ENCODE measurements around the gene GATC.
"Not testable (repeated sequence)": the region's sequence is repeated elsewhere in the genome, so short reads cannot be mapped to it uniquely, and the experiment has no call there.

The GATC gene

DNA sequence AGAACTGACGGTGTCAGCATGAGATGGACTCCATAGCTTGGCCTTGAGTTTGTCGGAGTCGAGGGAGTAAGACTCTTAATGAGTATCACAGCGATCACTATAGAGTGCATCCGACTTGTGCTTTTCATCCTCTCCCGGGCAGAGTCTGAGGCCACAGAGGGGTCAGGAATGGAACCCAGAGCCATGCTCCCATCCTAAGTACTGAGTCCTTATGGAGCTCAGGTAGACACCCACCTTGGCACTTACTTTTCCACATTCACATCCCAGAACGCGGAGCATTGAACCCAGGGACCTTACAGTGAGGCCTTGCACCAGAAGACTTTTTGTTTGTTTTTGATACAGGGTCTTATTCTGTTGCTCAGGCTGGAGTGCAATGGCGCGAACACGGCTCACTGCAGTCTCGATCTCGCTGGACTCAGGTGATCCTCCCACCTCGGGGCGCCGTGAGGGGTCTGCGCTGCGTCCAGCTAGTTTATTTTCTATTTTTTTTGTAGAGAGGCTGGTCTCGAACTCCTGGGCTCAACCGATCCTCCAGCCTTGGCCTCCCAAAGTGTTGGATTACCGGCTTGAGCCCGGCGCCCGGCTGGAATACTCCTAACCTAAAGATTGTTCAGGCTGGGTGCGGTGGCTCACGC, 24.0 kb downstream of the GATC start:
- no peak for DNase-seq (ENCODE audit: low read depth)

GRCh38 chr12:120472521-120472920, 26.3 kb downstream of the GATC start:
- no peak for DNase-seq (ENCODE audit: low read depth)

GRCh38 chr12:120473807-120474615, 27.8 kb downstream of the GATC start:
- no peak for DNase-seq (ENCODE audit: low read depth)

- DNase-seq (ENCODE audit: low read depth): peak; percentile 58
Observed at GRCh38 chr12:120474616-120474960, 28.3 kb downstream of the GATC start.

- no peak for DNase-seq (ENCODE audit: low read depth)
Observed at GRCh38 chr12:120475643-120476042, 29.4 kb downstream of the GATC start.

GRCh38 chr12:120479458-120479857, 33.2 kb downstream of the GATC start:
- no peak for DNase-seq (ENCODE audit: low read depth)

GRCh38 chr12:120480211-120480610, 34.0 kb downstream of the GATC start:
- DNase-seq (ENCODE audit: low read depth): no peak

- DNase-seq (ENCODE audit: low read depth): no peak
Observed at GRCh38 chr12:120481022-120481767, 35.0 kb downstream of the GATC start.

- DNase-seq (ENCODE audit: low read depth): no peak
Observed at GRCh38 chr12:120483621-120484020, 37.4 kb downstream of the GATC start.

- DNase-seq (ENCODE audit: low read depth): no peak
Observed at GRCh38 chr12:120485961-120486881, 40.0 kb downstream of the GATC start.

GRCh38 chr12:120487552-120487951, 41.3 kb downstream of the GATC start:
- not testable (repeated sequence) for DNase-seq (ENCODE audit: low read depth)

- no peak for DNase-seq (ENCODE audit: low read depth)
Observed at GRCh38 chr12:120488057-120488640, 41.9 kb downstream of the GATC start.

DNA sequence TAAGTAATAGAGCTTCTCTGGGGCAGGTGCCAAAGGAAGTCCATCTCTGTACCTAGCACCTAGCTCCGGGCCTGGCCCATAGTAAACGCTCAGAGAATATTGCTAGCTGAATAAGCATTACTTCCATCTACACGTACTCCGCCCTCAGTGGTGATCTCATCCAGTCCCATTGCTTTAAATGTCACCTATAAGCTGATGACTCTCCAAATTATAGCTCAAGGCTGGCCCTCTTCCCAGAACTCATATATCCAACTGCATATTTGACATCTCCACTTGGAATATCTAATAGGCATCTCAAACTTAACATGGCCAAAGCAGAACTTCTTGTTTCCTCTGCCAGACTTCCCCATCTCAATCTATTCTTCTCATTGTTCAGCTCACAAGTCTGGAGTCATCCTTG, 42.8 kb downstream of the GATC start:
- DNase-seq (ENCODE audit: low read depth): no peak

DNA sequence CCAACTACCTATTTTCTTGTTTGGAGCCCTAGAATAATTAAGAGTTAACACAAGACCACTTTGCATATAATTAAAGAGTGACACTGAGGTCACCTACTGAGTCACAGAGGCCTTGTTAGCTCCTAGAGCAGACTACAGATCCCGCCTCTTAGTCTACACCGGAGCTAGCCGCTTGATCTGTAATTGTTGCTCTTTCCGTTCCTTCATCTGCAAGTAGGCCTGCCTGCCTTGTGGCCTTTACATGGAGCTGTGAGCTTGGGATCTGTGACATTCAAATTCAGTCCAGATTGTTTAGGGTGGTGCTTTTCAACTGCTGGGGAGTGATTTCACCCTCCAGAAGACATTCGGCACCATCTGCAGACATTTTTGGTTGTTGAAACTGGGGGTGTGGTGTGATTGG, 44.1 kb downstream of the GATC start:
- DNase-seq (ENCODE audit: low read depth): no peak

DNA sequence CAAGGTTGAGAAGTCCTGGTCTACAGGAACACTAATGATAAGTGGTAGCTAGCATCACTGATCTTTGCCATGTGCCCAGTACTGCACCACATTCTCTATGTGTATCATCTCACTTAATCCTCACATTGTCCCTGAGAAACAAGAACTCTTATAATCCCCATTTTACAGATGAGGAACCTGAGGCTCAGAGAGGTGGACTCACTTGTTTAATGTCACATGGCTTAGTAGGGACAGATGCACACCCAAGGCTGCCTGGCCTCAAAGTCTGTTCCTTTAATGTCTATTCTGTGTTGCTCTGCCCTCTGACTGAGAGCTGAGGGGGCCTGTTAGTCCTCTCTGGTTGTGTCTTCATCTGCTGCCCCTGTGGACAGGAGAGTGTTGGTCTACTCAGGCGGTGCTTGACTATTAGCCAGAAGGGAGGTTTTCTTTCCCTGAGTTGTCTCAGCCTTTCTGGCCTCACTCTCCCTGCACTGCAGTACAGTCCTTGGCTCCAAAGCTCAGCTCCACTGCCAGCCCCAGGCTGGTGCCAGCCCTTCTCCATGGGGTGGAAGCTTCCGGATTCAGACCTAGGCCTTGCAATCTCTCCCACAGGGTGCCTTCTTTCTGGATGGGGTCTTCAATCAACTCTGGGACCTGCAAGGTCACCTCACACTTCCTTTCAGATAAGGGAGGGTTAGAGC, 44.7 kb downstream of the GATC start:
- no peak for DNase-seq (ENCODE audit: low read depth)

DNA sequence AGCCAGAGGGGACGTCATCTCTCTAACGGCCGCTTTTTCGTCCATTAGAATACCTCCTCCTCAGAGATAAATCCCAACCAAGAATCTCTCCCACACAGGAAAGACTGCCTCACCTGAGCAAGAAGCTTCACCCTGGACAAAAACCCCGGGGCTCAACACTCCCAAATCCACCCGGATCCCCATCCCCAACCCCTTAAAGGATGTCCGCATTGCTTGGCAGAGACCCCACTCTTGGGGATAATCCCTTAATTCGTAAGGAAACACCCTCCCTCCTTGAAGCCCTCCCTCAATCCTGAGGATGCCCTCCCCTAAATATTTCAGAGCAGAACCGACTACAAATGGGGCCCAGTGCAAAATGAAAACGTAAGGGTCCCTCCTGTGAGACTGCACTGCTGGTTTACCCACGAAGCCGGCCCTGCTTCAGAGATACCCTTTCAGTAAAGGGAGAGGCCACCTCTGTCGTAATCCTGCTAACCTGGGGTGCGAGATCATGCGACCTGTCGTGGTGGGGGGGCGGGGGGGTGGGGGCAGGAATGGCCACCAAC, 49.0 kb downstream of the GATC start:
- no peak for DNase-seq (ENCODE audit: low read depth)

DNA sequence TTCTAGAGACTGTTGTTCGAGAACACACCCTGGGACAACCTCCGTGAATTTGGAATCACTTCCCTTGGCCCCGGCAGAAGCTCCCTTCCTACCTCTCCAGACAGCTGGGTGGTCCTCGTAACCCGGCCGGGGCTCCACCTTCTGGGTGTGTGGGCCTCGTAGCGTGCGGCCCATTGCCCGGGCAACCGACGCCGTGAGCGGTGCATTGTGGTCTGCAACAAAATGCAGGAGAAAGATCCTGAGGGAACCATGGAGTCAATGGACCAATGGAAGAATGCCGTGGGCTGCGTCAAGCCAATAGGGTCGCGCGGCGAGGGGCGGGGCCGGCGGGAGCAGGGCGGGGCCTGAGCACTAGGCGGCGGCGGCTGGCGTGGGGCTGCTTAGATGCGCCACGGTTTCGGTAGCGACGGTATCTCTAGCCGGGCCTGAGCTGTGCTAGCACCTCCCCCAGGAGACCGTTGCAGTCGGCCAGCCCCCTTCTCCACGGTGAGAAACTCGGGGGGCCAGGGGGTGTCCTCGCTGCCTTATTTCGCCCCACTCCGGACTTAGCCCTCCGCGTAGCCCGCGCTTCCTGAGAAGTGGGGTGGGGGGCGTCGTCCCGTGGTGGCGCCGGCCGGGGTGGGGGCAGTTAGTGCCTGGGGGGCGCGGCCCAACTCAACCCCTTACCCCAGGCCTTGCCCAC, 49.6 kb downstream of the GATC start, which contains the start of gene DYNLL1:
Gene DYNLL1, plus strand, starts transcription at position 383 of the 682 bp plus-strand sequence. CDS start 309 bp downstream, outside the sequence.
- peak; percentile 93 for DNase-seq (ENCODE audit: low read depth)

DNA sequence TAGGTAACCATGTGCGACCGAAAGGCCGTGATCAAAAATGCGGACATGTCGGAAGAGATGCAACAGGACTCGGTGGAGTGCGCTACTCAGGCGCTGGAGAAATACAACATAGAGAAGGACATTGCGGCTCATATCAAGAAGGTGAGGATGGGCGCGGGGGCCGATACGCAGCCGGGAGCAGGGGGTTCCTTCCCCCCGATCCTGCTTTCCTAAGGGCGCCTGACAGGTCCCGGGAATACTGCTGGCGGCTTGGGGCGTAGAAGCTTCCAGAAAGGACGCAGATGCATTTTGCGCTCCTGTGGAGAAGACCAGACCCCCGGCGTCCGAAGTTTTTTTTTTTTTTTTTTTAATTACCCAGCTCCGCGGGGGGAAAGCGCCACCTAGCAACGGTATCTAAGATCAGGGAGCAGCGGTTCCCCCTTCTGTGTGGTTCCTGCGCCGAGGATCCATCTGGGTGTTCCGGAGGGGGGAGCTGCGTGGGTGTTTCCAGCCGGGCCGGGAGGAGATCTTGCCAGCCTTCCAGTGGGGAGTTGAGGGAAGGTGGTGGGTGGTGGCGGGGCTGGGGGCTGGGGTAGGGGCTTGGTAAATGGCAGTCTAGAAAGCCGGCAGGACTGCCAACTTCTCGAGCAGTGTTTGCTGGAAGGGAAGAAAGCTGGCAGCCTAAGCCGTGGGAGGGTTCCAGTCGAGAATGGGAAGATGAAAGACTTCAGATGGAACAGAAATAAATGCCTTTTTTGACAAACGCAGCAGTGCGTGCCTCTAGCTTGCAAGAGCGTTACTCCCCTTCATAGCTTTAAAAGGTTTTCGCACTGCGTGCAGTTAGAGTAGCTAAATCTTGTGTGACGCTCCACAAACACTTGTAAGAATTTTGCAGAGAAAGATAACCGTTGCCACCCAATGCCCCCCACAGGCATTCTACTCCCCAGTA, 50.4 kb downstream of the GATC start:
- peak; percentile 66 for DNase-seq (ENCODE audit: low read depth)

Data from iris pigment epithelial cell (primary cell).